ENCODE data around the gene VPS26B.
"Not testable (repeated sequence)": the region's sequence is repeated elsewhere in the genome, so short reads cannot be mapped to it uniquely, and the experiment has no call there.

Gene VPS26B

DNA sequence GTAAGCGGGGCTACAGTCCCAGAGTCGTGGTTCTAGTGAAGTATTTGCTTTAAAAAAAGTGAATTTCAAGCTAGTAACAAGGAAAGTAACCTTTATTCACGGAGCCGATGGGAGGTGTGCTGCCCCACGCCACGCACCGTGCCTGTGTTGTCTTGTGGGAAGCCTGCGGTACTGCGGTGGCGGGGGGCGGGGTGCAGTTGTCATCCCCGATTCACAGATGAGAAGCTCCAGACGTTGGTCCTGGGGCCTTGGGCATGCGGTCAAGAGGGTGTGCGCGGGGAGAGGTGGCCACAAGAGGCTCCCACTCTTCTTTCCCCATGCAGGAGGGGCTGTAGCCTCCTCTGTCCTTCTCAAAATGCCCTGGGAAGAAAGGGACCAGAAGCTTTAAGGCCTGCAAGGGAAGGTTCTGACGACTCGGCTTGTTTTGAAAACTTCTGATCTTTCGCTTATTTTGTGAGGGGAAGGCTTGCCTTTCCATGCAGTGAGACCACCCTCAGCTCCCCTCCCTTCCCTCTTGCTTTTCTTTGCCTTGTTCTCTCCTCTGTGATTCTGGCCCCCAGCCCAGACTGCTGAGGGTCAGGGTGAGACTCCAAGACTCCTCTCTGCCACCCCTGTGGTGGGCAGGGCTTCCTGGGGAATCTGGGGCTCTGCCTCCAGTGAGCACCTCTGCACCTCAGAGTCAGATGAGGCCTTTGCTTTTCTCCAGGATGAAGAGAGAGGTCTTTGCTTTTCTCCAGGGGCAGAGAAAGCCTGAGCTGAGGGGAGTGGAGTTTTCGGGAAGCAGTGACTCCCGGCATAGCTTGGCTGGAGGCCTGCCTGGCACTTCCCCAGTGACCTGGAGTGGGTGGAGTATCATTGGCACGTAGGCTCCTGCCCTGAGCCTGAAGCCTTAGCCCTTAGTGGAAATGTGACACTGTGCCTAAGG is 57.9 kb downstream of the VPS26B start:
- no peak for DNase-seq (ENCODE audit: low read depth)

DNA sequence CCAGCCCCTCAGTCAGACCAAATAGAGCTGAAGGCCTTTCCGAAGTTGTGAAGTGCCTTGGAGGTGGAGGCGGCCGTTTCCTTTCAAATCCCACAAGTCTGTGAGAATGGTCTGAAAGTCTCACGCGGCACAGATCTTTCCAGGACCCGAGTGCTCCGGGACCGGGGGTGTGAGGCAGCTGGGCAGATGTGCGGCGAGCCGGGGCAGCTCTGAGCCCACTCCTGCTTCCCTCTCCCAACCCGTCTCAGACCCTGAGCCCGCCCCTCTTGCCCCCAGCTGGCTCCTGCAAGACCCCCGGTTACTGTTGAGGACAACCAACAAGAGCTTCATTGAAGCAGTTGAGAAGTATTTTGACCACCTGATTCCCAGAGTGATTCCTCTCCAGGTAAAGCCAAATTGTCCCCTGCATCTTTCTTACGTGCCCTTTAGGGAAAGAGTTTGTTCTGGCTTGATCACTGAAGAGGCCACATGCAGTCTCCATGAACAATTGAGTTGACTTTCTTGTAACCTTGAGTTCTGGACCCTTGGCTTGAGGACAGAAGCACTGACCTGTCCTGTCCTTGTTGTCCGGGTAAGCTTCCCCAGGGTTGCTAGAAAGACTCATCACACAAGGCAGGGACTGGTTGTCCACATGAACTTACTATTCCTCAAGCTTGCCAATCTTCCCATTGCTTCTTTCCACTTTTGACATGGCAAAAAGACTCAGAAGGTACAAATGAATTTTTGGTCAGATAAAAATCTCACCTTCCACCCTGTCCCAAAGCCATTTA is 59.2 kb downstream of the VPS26B start:
- DNase-seq (ENCODE audit: low read depth), result no peak

DNA sequence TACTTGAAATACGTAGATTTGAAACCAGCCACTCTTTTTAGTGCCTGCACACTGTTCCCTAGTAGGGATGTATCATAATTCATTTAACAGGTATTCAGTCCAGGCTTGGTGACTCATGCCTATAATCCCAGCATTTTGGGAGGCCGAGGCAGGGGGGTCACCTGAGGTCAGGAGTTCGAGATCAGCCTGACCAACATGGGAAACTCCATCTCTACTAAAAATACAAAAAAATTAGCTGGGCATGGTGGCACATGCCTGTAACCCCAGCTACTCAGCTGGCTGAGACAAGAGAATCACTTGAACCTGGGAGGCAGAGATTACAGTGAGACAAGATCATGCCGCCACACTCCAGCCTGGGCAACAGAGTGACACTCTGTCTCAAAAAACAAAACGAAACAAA is 59.9 kb downstream of the VPS26B start:
- DNase-seq (ENCODE audit: low read depth), result not testable (repeated sequence)

- no peak for DNase-seq (ENCODE audit: low read depth)
Measured at GRCh38 chr11:134287561-134287960, 63.1 kb downstream of the VPS26B start.

GRCh38 chr11:134288486-134288885 is 64.0 kb downstream of the VPS26B start:
- DNase-seq (ENCODE audit: low read depth), result no peak

DNA sequence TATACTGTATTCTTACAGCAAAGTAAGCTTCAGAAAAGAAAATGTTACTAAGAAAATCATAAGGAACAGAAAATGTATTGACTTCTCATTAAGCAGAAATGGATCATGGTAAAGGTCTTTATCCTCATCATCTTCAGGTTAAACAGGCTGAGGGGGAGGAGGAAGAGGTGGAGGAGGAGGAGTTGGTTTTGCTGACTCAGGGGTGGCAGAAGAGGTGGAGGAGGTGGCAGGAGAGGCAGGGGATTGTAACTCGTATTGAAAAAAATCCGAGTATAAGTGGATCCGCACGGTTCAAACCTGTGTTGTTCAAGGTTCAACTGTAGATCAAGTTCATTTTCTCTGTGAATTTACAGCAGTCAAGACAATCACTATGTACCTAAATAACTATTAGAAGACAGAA is 64.7 kb downstream of the VPS26B start:
- no peak for DNase-seq (ENCODE audit: low read depth)

- no peak for DNase-seq (ENCODE audit: low read depth)
Measured at GRCh38 chr11:134289789-134290188, 65.3 kb downstream of the VPS26B start.

GRCh38 chr11:134290646-134291045 is 66.2 kb downstream of the VPS26B start:
- DNase-seq (ENCODE audit: low read depth), result no peak

DNA sequence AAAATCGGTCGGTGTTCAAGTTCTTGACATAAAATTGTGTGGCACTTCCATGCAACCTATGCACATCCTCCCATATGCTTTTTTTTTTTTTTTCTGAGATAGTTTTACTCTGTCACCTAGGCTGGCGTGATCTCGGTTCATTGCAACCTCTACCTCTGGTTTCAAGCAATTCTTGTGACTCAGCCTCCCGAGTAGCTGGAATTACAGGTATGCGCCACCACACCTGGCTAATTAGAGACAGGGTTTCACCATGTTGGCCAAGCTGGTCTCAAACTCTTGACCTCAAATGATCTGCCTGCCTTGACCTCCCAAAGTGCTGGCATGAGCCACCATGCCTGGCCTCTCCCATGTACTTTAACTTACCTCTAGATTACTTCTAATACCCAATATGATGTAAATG is 66.7 kb downstream of the VPS26B start:
- no peak for DNase-seq (ENCODE audit: low read depth)

DNA sequence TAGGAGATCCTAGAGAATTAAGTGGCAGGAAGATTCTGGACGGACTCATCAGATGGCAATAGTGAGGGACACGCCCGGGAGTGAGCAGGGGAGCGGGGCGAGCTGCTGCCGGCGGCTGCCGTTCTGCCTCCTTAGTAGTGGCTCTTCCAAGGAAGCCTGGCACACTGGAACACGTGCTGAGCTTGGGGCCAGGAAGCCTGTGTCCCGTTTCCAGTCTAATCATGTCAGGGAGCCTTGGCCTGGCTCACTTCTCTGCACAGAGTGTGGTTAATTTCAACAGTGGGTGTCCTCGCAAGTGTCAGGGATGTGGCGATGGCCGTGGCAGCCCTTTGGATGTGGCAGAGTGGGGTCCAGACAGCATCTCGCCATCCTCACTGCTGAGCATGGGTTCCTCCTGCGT is 68.2 kb downstream of the VPS26B start:
- DNase-seq (ENCODE audit: low read depth), result no peak

- no peak for DNase-seq (ENCODE audit: low read depth)
Measured at GRCh38 chr11:134293119-134294113, 68.9 kb downstream of the VPS26B start.

GRCh38 chr11:134294664-134295063 is 70.2 kb downstream of the VPS26B start:
- DNase-seq (ENCODE audit: low read depth), result no peak
